Keratinocyte (primary cell): ENCODE data around the gene MED8. TPM values are rescaled to one million over a fixed set of nuclear protein-coding genes. Genes with fewer than 3 reads are reported as not detected.
A peak's percentile ranks its signal among the peaks of the same experiment; 100 is the strongest.

ENCODE experiments used
- DNase-seq: peaks from one replicate; pipeline ENCODE4 v3.0.0-alpha.2; 2011; ENCODE audit warnings: low read depth, missing footprints, low spot score
- FAIRE-seq: peaks from 2 replicates; lab custom pipeline; 2011; peaks lifted over from hg19 to GRCh38; lab: Jason Lieb, UNC
- H2AFZ ChIP-seq: 2 replicates; pipeline ENCODE4 v1.6.0; 2012; ENCODE audit warnings: low read length, control low read depth, inconsistent platforms; ENCODE audit not compliant: control insufficient read depth
- H3K27ac ChIP-seq: 2 replicates; pipeline ENCODE4 v1.5.1; 2011; ENCODE audit warnings: low read length; ENCODE audit not compliant: control insufficient read depth, insufficient read depth
- H3K27me3 ChIP-seq: 3 replicates; pipeline ENCODE4 v1.6.0; 2011; ENCODE audit warnings: low read length; ENCODE audit not compliant: control insufficient read depth, insufficient read depth; ENCODE audit errors: extremely low read depth
- H3K36me3 ChIP-seq, 2 experiments: 2 replicates in 1 of 2; 3 replicates in 1 of 2; pipeline ENCODE4 v1.5.1; 2011; ENCODE audit warnings: low read length in 2 of 2, mild to moderate bottlenecking in 1 of 2; ENCODE audit not compliant: control insufficient read depth in 2 of 2, insufficient read depth in 2 of 2; ENCODE audit errors: extremely low read depth in 1 of 2
- H3K4me1 ChIP-seq: 3 replicates; pipeline ENCODE4 v1.5.1; 2011; ENCODE audit warnings: low read length; ENCODE audit not compliant: control insufficient read depth, insufficient read depth; ENCODE audit errors: extremely low read depth
- H3K4me2 ChIP-seq: 3 replicates; pipeline ENCODE4 v1.6.0; 2011; ENCODE audit warnings: low read depth, low read length; ENCODE audit not compliant: control insufficient read depth, insufficient read depth; ENCODE audit errors: extremely low read depth
- H3K4me3 ChIP-seq, 3 experiments: fragments of 200-600 bp in 1 of 3; sonication (generic) in 1 of 3; 2 replicates in 2 of 3; 3 replicates in 1 of 3; pipeline ENCODE4 v1.5.1; 2011 to 2016; ENCODE audit warnings: low read length in 3 of 3, mild to moderate bottlenecking in 3 of 3, control low read depth in 2 of 3, inconsistent platforms in 1 of 3, low read depth in 1 of 3, mixed read lengths in 1 of 3, mixed run types in 1 of 3, moderate library complexity in 1 of 3; ENCODE audit not compliant: control insufficient read depth in 2 of 3, insufficient read depth in 2 of 3; ENCODE audit errors: extremely low read depth in 1 of 3
- H3K79me2 ChIP-seq: 2 replicates; pipeline ENCODE4 v1.6.0; 2012; ENCODE audit warnings: low read length; ENCODE audit not compliant: control insufficient read depth, insufficient read depth
- H3K9ac ChIP-seq: 3 replicates; pipeline ENCODE4 v1.6.0; 2011; ENCODE audit warnings: low read length; ENCODE audit not compliant: control insufficient read depth, insufficient read depth; ENCODE audit errors: extremely low read depth
- H3K9me1 ChIP-seq: 3 replicates; pipeline ENCODE4 v1.6.0; 2011; ENCODE audit warnings: low read length; ENCODE audit not compliant: control insufficient read depth, insufficient read depth; ENCODE audit errors: extremely low read depth
- H3K9me3 ChIP-seq: 2 replicates; pipeline ENCODE4 v1.5.1; 2012; ENCODE audit warnings: low read depth, low read length; ENCODE audit not compliant: control insufficient read depth
- H4K20me1 ChIP-seq: 3 replicates; pipeline ENCODE4 v1.6.0; 2011; ENCODE audit warnings: low read length; ENCODE audit not compliant: control insufficient read depth, insufficient read depth; ENCODE audit errors: extremely low read depth
- EZH2 ChIP-seq: IDR thresholded peaks from one replicate; pipeline ENCODE4 v1.6.1; 2012; ENCODE audit warnings: inconsistent platforms, mild to moderate bottlenecking, low read length, moderate library complexity
- dilution Hi-C: fragments of 300-500 bp; cut with MboI; formaldehyde crosslinking; loops from one replicate; pipeline ENCODE4 v1.7.0; 2020; ENCODE audit warnings: low sequenced_read_pairs; ENCODE audit not compliant: extremely low pct_ligation_motif_present
- polyA plus RNA-seq, 5 experiments: library from polyadenylated mRNA; depleted of rRNA in 3 of 5; stranded (reverse) in 3 of 5; stranded (forward) in 1 of 5; unstranded in 1 of 5; fragments of >200 nt; gene quantifications; 1 replicate in 1 of 5; 2 replicates in 3 of 5; 3 replicates in 1 of 5; pipeline versions ENCODE4 v1.2.1 to v1.2.3, GENCODE V29; 2011 to 2012; ENCODE audit warnings: missing spikeins in 2 of 5, low read depth in 1 of 5, low replicate concordance in 1 of 5
- TF ChIP-seq, protein P1 (sequence below), 3 experiments: IDR thresholded peaks in 1 of 3; conservative IDR thresholded peaks in 1 of 3; optimal IDR thresholded peaks in 1 of 3; 2 replicates in 2 of 3; 3 replicates in 1 of 3; pipeline versions ENCODE3 to v1.5.1; 2011; ENCODE audit warnings: low read length in 3 of 3, mild to moderate bottlenecking in 3 of 3, moderate library complexity in 2 of 3, control low read depth in 1 of 3, inconsistent platforms in 1 of 3; ENCODE audit not compliant: insufficient read depth in 2 of 3; ENCODE audit errors: extremely low read depth in 1 of 3

Gene MED8
- polyA plus RNA-seq, 1 donor (not counting 4 experiments of a cell fraction or from before 2014, with no cell fraction given) = 14.3 TPM

DNA sequence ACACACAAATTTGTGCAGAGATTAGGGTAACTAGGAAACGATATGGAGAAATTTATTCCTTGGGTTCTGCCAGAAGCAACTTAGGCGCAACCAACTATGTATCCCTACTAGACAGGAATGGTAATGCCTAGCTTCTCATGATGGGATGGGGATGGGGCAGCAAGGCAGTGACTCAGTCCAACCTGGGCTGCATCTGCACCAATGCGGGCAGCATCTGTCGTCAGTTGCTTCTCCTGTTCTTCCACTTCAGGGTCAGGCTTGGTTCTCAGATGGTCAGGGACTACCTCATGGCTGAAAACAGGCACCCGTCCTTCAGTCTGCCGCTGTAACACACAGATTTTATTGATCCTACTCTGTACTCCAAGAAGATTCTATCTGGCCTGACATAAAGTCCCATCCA lies 2.9 kb downstream of the MED8 start:
- no peak overlapping the region for H3K9ac ChIP-seq
- H3K9me3 ChIP-seq = no peaks in the 10 kb centered on the region
- no peak overlapping the region for H2AFZ ChIP-seq
- H3K27ac ChIP-seq = no peak overlapping the region
- H3K36me3 ChIP-seq = peaks cover 38 to 49% of the 10 kb centered on the region in 2 experiments
- TF ChIP-seq, protein P1, sequence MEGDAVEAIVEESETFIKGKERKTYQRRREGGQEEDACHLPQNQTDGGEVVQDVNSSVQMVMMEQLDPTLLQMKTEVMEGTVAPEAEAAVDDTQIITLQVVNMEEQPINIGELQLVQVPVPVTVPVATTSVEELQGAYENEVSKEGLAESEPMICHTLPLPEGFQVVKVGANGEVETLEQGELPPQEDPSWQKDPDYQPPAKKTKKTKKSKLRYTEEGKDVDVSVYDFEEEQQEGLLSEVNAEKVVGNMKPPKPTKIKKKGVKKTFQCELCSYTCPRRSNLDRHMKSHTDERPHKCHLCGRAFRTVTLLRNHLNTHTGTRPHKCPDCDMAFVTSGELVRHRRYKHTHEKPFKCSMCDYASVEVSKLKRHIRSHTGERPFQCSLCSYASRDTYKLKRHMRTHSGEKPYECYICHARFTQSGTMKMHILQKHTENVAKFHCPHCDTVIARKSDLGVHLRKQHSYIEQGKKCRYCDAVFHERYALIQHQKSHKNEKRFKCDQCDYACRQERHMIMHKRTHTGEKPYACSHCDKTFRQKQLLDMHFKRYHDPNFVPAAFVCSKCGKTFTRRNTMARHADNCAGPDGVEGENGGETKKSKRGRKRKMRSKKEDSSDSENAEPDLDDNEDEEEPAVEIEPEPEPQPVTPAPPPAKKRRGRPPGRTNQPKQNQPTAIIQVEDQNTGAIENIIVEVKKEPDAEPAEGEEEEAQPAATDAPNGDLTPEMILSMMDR (optimal IDR thresholded peaks at IDR 0.05 in 1 of 3, IDR thresholded peaks at IDR 0.05 in 1 of 3, conservative IDR thresholded peaks at IDR 0.05 in 1 of 3; ENCODE audit: extremely low read depth in 1 of 3, insufficient read depth in 2 of 3, low read length in 3 of 3) = no peak
- no peak for TF ChIP-seq EZH2
- no peaks in the 10 kb centered on the region for H4K20me1 ChIP-seq
- peaks cover 16% of the 10 kb centered on the region for H3K4me1 ChIP-seq
- dilution Hi-C loops = no loop called here
- no peak overlapping the region for H3K4me2 ChIP-seq
- no peak overlapping the region for H3K4me3 ChIP-seq
- no peak for DNase-seq
- no peak for FAIRE-seq
- H3K79me2 ChIP-seq = peaks cover 37% of the 10 kb centered on the region
- no peaks in the 10 kb centered on the region for H3K9me1 ChIP-seq
- no peaks in the 10 kb centered on the region for H3K27me3 ChIP-seq

DNA sequence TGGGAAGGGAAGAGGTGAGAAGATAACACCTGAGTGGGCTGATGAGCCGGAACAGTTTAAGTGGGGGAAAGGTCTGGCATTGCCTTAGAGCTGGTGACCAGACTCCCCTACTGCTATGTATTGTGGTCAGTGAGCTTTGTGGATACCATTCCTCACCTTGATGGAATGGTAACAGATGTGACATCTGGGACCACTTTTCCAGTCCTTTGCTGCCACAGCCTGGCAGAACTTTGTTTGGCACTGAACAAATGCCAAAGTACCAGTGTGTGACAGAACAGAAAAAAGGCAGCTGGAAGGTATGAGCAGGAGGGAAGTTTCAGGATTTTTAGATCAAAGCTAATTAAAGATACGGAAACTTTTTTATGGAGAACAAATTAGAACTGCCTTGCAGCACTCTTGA lies 6.2 kb downstream of the MED8 start:
- dilution Hi-C loops = no loop called here
- DNase-seq (no peak), FAIRE-seq (no peak)
- H2AFZ ChIP-seq = no peak overlapping the region
- H4K20me1 ChIP-seq = no peaks in the 10 kb centered on the region
- no peaks in the 10 kb centered on the region for H3K27me3 ChIP-seq
- no peak overlapping the region for H3K27ac ChIP-seq
- TF ChIP-seq, protein P1 (optimal IDR thresholded peaks at IDR 0.05 in 1 of 3, IDR thresholded peaks at IDR 0.05 in 1 of 3, conservative IDR thresholded peaks at IDR 0.05 in 1 of 3; ENCODE audit: extremely low read depth in 1 of 3, insufficient read depth in 2 of 3, low read length in 3 of 3) = peak in 1 of 3 experiments; percentile 48
- TF ChIP-seq EZH2 = no peak
- no peak overlapping the region for H3K9ac ChIP-seq
- no peaks in the 10 kb centered on the region for H3K9me1 ChIP-seq
- H3K36me3 ChIP-seq = peaks cover 41 to 49% of the 10 kb centered on the region in 2 experiments
- no peaks in the 10 kb centered on the region for H3K9me3 ChIP-seq
- H3K4me3 ChIP-seq = no peak overlapping the region
- peaks cover 3% of the 10 kb centered on the region for H3K4me1 ChIP-seq
- H3K4me2 ChIP-seq = no peak overlapping the region
- H3K79me2 ChIP-seq = peaks cover 10% of the 10 kb centered on the region
